Thyroid gland (tissue), 4 donors: Measurements from ENCODE around the gene SLC27A3.

Source experiments
- POLR2A ChIP-seq, 2 donors: fragments of 450-650 bp; IDR thresholded peaks; one replicate each; pipeline ENCODE4 v1.6.1; 2017; ENCODE audit warnings: antibody characterized with exemption in 2 of 2, mild to moderate bottlenecking in 2 of 2, moderate library complexity in 1 of 2
- TF ChIP-seq, protein P1 (sequence below), 6 experiments: fragments of 200-600 bp in 3 of 6; fragments of 450-650 bp in 3 of 6; sonication (generic) in 3 of 6; IDR thresholded peaks; one replicate each; pipeline ENCODE4 v1.5.1; 2016 to 2019; ENCODE audit warnings: antibody characterized with exemption in 6 of 6, mild to moderate bottlenecking in 2 of 6, inconsistent platforms in 1 of 6, moderate library complexity in 1 of 6

DNA sequence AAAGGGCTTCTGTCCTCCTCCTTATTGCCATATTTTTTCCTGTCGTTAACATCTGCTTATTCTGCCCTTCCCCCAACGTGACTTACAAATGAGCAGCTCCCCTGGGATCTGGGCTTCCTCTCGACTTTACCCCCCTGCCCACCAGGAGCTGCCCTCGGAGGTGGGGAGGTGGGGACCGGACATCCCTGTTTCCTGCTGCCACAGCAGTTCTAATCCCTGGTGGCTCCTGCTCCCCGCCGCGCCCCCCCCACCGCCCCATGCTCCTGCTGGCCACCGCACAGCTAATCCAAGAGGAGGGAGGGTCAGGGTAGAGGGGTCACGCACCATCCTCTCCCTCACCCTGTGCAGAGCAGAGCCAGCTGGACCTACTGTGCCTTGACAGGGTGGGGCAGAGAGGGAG is 4.4 kb upstream of the SLC27A3 start:
- TF ChIP-seq, protein P1, sequence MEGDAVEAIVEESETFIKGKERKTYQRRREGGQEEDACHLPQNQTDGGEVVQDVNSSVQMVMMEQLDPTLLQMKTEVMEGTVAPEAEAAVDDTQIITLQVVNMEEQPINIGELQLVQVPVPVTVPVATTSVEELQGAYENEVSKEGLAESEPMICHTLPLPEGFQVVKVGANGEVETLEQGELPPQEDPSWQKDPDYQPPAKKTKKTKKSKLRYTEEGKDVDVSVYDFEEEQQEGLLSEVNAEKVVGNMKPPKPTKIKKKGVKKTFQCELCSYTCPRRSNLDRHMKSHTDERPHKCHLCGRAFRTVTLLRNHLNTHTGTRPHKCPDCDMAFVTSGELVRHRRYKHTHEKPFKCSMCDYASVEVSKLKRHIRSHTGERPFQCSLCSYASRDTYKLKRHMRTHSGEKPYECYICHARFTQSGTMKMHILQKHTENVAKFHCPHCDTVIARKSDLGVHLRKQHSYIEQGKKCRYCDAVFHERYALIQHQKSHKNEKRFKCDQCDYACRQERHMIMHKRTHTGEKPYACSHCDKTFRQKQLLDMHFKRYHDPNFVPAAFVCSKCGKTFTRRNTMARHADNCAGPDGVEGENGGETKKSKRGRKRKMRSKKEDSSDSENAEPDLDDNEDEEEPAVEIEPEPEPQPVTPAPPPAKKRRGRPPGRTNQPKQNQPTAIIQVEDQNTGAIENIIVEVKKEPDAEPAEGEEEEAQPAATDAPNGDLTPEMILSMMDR (IDR thresholded peaks at IDR 0.05), result no peak
- no peak for TF ChIP-seq POLR2A (IDR thresholded peaks at IDR 0.05)
